BJ (cell line): ENCODE results near the gene EPB41L2. TPM values are rescaled to one million over a fixed set of nuclear protein-coding genes. Genes with fewer than 3 reads are reported as not detected.
"Not testable (repeated sequence)": the region's sequence is repeated elsewhere in the genome, so short reads cannot be mapped to it uniquely, and the experiment has no call there.

ENCODE experiments used
- CTCF ChIA-PET: fragments of 350-600 bp; formaldehyde crosslinking; extraction: SDS; loops from one replicate; lab custom pipeline; 2021; ENCODE audit warnings: antibody characterized with exemption, inconsistent platforms; lab: Yijun Ruan, JAX
- POLR2A ChIA-PET: fragments of 300-600 bp; sonication (Branson Sonifier 250); formaldehyde crosslinking; extraction: SDS; loops from one replicate; lab custom pipeline; 2021; ENCODE audit warnings: antibody characterized with exemption; lab: Charles Lee
- DNase-seq: peaks from one replicate; pipeline ENCODE4 v3.0.0-alpha.2; 2011; ENCODE audit warnings: low read depth
- H3K27me3 ChIP-seq: 2 replicates; pipeline ENCODE4 v1.6.0; 2011; ENCODE audit warnings: low read length; ENCODE audit not compliant: control insufficient read depth, insufficient read depth
- H3K36me3 ChIP-seq: 2 replicates; pipeline ENCODE4 v1.5.1; 2011; ENCODE audit warnings: low read length; ENCODE audit not compliant: control insufficient read depth, insufficient read depth
- H3K4me3 ChIP-seq: 2 replicates; pipeline ENCODE4 v1.5.1; 2011; ENCODE audit warnings: low read depth, mild to moderate bottlenecking, control low read depth, low read length
- polyA plus RNA-seq: library from polyadenylated mRNA; depleted of rRNA; stranded (reverse); fragments of >200 nt; gene quantifications from 2 replicates; pipeline ENCODE4 v1.2.3, GENCODE V29; 2011
- TF ChIP-seq, protein P1 (sequence below): IDR thresholded peaks from 2 replicates; pipeline ENCODE4 v1.5.1; 2011; ENCODE audit warnings: low read depth, mild to moderate bottlenecking, control low read depth, inconsistent platforms, low read length, moderate library complexity; ENCODE audit not compliant: insufficient read depth

Gene EPB41L2
- polyA plus RNA-seq, 1 experiment = 24.5 TPM

DNA sequence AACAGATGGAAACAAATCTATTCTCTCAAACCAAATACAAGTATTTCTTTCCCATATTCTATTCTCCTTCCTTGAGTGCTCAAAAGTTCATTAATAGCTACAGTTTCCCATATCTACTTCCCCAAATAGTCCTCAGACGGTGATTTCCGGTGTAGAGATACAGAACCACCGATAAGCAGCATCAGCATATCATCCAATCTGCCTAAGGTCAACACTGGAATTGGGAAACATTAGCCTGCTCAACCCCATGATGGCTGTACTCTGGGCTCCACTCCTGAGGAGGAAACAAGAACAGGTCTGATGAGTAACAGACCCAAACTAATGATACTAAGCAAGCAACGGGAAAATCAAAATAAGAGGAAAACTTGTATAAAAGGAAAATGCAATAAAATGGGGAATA lies 115.6 kb downstream of the EPB41L2 start:
- Histone ChIP-seq H3K4me3 (no peak overlapping the region), H3K27me3 (no peaks in the 10 kb centered on the region), H3K36me3 (no peaks in the 10 kb centered on the region)
- ChIA-PET POLR2A (interaction anchor here (0.6 kb wide), 1 partner anchor 1033 kb away, joined by 4 read pairs; no protein-coding TSS in a partner anchor), CTCF (interaction anchor here (0.6 kb wide), 1 partner anchor 66 kb away, joined by 3 read pairs; no protein-coding TSS in a partner anchor)
- TF ChIP-seq, protein P1, sequence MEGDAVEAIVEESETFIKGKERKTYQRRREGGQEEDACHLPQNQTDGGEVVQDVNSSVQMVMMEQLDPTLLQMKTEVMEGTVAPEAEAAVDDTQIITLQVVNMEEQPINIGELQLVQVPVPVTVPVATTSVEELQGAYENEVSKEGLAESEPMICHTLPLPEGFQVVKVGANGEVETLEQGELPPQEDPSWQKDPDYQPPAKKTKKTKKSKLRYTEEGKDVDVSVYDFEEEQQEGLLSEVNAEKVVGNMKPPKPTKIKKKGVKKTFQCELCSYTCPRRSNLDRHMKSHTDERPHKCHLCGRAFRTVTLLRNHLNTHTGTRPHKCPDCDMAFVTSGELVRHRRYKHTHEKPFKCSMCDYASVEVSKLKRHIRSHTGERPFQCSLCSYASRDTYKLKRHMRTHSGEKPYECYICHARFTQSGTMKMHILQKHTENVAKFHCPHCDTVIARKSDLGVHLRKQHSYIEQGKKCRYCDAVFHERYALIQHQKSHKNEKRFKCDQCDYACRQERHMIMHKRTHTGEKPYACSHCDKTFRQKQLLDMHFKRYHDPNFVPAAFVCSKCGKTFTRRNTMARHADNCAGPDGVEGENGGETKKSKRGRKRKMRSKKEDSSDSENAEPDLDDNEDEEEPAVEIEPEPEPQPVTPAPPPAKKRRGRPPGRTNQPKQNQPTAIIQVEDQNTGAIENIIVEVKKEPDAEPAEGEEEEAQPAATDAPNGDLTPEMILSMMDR = no peak
- DNase-seq = no peak

DNA sequence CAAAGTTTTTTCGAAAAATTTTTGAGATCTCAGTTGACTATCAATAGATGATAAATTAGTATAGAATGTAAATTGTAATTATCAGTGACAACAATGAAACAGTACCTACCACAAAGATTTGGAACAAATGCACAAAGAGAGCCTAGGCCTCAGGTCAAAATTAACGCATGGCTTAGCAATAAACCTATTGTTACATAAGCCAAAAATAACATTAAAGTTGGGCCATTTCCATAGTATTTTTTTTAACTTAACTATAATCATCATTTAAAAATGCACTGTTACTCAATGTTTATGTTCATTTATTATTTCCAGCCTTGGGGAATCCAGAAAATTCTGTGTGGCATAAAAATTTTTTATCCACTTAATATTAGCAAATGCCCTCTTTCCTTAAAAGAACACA lies 117.0 kb downstream of the EPB41L2 start:
- TF ChIP-seq, protein P1 = no peak
- Histone ChIP-seq H3K36me3 (no peaks in the 10 kb centered on the region), H3K4me3 (no peak overlapping the region), H3K27me3 (no peaks in the 10 kb centered on the region)
- DNase-seq = no peak
- ChIA-PET POLR2A (no interaction called here), CTCF (interaction anchor here (0.7 kb wide), 1 partner anchor 13 kb away, joined by 3 read pairs; no protein-coding TSS in a partner anchor)

DNA sequence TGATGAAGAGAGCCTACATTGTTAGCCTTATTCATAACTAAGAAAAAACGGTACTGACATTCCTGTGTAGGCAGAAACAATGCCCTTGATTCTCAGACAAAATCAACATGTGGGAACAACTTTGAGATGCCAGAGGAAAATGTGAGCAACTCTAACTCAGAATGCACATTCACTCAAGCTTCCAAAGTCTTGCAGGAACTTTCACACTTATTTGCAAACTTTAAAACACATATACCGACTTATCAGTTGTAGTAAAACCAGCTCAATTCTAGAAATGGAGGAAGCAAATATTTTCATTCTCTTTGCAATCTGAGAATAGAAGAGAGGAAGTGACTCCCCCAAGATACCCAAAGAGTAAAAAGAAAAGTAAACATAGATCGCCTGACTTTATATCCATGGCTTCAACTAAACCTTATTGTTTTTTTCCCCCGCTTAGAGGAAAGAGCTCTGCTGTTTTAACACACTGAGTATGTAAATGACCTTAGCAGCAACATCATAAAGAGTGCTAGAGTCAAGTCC lies 117.6 kb downstream of the EPB41L2 start:
- CTCF ChIA-PET = interaction anchor here (0.7 kb wide), 1 partner anchor 12 kb away, joined by 3 read pairs; no protein-coding TSS in a partner anchor
- Histone ChIP-seq H3K36me3 (no peaks in the 10 kb centered on the region), H3K27me3 (no peaks in the 10 kb centered on the region), H3K4me3 (no peak overlapping the region)
- TF ChIP-seq, protein P1 = no peak
- DNase-seq = no peak
- POLR2A ChIA-PET = no interaction called here

DNA sequence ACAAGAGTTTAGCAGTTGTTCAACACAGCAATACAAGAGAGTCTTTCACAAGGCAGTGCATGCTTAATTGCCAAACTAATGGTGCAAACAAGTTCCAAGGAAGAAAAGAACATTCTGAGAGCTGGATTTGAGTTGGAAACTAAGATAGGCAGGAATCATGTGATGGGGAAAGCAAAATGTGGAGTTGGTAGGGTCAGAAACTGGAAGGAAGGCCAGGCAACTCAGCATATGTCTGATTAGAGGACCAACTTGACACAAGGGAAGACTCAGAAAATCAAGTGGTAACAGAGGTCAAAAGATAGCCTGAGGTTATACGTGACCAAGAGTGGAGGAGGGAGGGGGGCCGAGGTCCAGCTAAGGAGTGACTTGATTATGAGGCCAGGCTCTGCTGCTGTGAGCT lies 118.6 kb downstream of the EPB41L2 start:
- ChIA-PET POLR2A (no interaction called here), CTCF (no interaction called here)
- H3K27me3 ChIP-seq = no peaks in the 10 kb centered on the region
- no peaks in the 10 kb centered on the region for H3K36me3 ChIP-seq
- H3K4me3 ChIP-seq = no peak overlapping the region
- TF ChIP-seq, protein P1 = no peak
- DNase-seq = no peak

DNA sequence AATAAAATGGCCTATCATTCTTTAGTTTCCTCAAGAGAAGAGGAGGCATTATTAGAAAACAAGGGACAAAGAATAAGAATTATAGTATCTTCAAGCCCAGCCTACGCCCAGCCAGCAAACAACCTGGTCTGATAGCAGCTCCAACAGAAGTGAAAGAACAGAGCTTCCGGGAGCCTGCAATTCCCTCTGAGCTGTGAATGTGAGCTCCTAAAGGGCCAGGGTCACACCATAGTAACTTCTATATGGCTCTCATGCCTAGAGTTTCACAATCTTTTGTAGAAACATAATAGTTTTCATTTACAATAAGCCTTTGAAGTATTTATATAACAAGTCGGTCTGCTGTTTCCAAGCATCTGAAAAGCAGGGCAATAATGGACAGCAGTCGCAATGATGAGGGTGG lies 119.3 kb downstream of the EPB41L2 start:
- POLR2A ChIA-PET = no interaction called here
- CTCF ChIA-PET = no interaction called here
- Histone ChIP-seq H3K4me3 (no peak overlapping the region), H3K36me3 (no peaks in the 10 kb centered on the region), H3K27me3 (no peaks in the 10 kb centered on the region)
- TF ChIP-seq, protein P1 = no peak
- no peak for DNase-seq

DNA sequence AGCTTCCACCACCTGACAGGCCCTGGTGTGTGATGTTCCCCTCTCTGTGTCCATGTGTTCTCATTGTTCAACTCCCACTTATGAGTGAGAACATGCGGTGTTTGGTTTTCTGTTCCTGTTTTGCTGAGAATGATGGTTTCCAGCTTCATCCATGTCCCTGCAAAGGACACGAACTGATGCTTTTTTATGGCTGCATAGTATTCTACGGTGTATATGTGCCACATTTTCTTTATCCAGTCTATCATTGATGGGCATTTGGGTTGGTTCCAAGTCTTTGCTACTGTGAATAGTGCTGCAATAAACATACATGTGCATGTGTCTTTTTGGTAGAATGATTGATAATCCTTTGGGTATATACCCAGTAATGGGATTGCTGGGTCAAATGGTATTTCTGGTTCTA lies 120.3 kb downstream of the EPB41L2 start:
- CTCF ChIA-PET = interaction anchor here (1.2 kb wide), 1 partner anchor 27 kb away, joined by 3 read pairs; no protein-coding TSS in a partner anchor
- H3K4me3 ChIP-seq, POLR2A ChIA-PET, DNase-seq, H3K27me3 ChIP-seq, H3K36me3 ChIP-seq: not testable (repeated sequence)
